ENCODE data around the gene SLC44A3. TPM values are rescaled to one million over a fixed set of nuclear protein-coding genes. Genes with fewer than 3 reads are reported as not detected.

The SLC44A3 gene
- total and polyA plus RNA-seq, 2 of the 8 experiments (the other 6 are each of a cell fraction or from before 2014, with no cell fraction given), result 4.2 to 5.0 TPM

- TF ChIP-seq MAFK (IDR thresholded peaks at IDR 0.05; ENCODE audit: low read depth, low read length) (no peak), CEBPB (IDR thresholded peaks at IDR 0.05; ENCODE audit: low read depth, low read length) (no peak), RBBP5 (IDR thresholded peaks at IDR 0.05; ENCODE audit: borderline replicate concordance, low read depth, low read length) (no peak), BRCA1 (IDR thresholded peaks at IDR 0.05; ENCODE audit: low read depth, low read length) (no peak)
Observed at GRCh38 chr1:94843846-94844245, 23.7 kb downstream of the SLC44A3 start (continued).

Data from H1 (cell line).